OCI-LY3 (cell line): ENCODE data around the gene ZSCAN2.

Experiments
- H2AFZ ChIP-seq: fragments of 200-600, 300-600 bp; shearing (Covaris generic); 2 replicates; pipeline ENCODE4 v1.6.0; 2014; ENCODE audit warnings: antibody characterized with exemption, low read depth, low read length
- H3K27ac ChIP-seq: fragments of 200-600, 300-600 bp; sonication (generic); 2 replicates; pipeline ENCODE4 v1.5.1; 2014; ENCODE audit warnings: mild to moderate bottlenecking, low read length, moderate library complexity, mixed read lengths
- H3K27me3 ChIP-seq: fragments of 200-600, 300-600 bp; sonication (generic); 2 replicates; pipeline ENCODE4 v1.6.1; 2014; ENCODE audit warnings: low read depth, low read length, mixed read lengths
- H3K36me3 ChIP-seq: fragments of 200-600, 300-600 bp; sonication (generic); replicated peaks from 2 replicates; pipeline ENCODE3; 2014; ENCODE audit warnings: low read depth, low read length, mixed read lengths
- H3K4me1 ChIP-seq: fragments of 300-600, 200-600 bp; sonication (generic); 2 replicates; pipeline ENCODE4 v1.6.1; 2014; ENCODE audit warnings: low read length, mixed read lengths
- H3K4me2 ChIP-seq: fragments of 200-600, 300-600 bp; sonication (generic); 2 replicates; pipeline ENCODE4 v1.6.1; 2014; ENCODE audit warnings: low read length, mixed read lengths
- H3K4me3 ChIP-seq: fragments of 300-600, 200-600 bp; sonication (generic); 2 replicates; pipeline ENCODE4 v1.5.1; 2014; ENCODE audit warnings: antibody characterized with exemption, mild to moderate bottlenecking, low read length, moderate library complexity
- H3K79me2 ChIP-seq: fragments of 300-600, 200-600 bp; shearing (Covaris generic); 2 replicates; pipeline ENCODE4 v1.6.1; 2014; ENCODE audit warnings: mild to moderate bottlenecking, low read length, mixed read lengths
- H3K9ac ChIP-seq: fragments of 300-600, 200-600 bp; shearing (Covaris generic); 2 replicates; pipeline ENCODE4 v1.6.0; 2014; ENCODE audit warnings: mild to moderate bottlenecking, low read length, moderate library complexity
- H3K9me3 ChIP-seq: fragments of 200-600, 300-600 bp; shearing (Covaris generic); 2 replicates; pipeline ENCODE4 v1.6.1; 2014; ENCODE audit warnings: low read length, mixed read lengths; ENCODE audit not compliant: insufficient read depth
- H4K20me1 ChIP-seq: fragments of 200-600, 300-600 bp; sonication (generic); 2 replicates; pipeline ENCODE4 v1.6.1; 2016; ENCODE audit warnings: low read length, mixed read lengths; ENCODE audit not compliant: insufficient read depth
- CTCF ChIP-seq: fragments of 200-600, 300-600 bp; sonication (generic); IDR thresholded peaks from 2 replicates; pipeline ENCODE4 v1.5.1; 2014; ENCODE audit warnings: antibody characterized with exemption, low read length, low read depth
- EZH2phosphoT487 ChIP-seq: fragments of 200-600 bp; shearing (Covaris generic); IDR thresholded peaks from 2 replicates; pipeline ENCODE4 v1.6.1; 2018; ENCODE audit warnings: antibody characterized with exemption, mixed run types, low read depth

Gene ZSCAN2

GRCh38 chr15:84643838-84644237, 43.0 kb downstream of the ZSCAN2 start:
- Histone ChIP-seq H4K20me1 (no peaks in the 10 kb centered on the region), H3K9me3 (no peaks in the 10 kb centered on the region), H3K27ac (no peak overlapping the region), H3K4me3 (no peak overlapping the region), H3K4me1 (no peaks in the 10 kb centered on the region), H3K36me3 (peaks cover 71% of the 10 kb centered on the region), H3K9ac (no peak overlapping the region), H3K79me2 (no peaks in the 10 kb centered on the region), H3K4me2 (no peak overlapping the region), H3K27me3 (no peaks in the 10 kb centered on the region), H2AFZ (no peak overlapping the region)
- TF ChIP-seq EZH2phosphoT487: no peak
- no peak for TF ChIP-seq CTCF

GRCh38 chr15:84645496-84645895, 44.7 kb downstream of the ZSCAN2 start:
- H3K9me3 ChIP-seq: no peaks in the 10 kb centered on the region
- no peaks in the 10 kb centered on the region for H3K79me2 ChIP-seq
- H3K27me3 ChIP-seq: no peaks in the 10 kb centered on the region
- no peaks in the 10 kb centered on the region for H4K20me1 ChIP-seq
- peaks cover 69% of the 10 kb centered on the region for H3K36me3 ChIP-seq
- no peaks in the 10 kb centered on the region for H3K4me1 ChIP-seq
- H2AFZ ChIP-seq: no peak overlapping the region
- no peak overlapping the region for H3K27ac ChIP-seq
- no peak overlapping the region for H3K4me3 ChIP-seq
- no peak for TF ChIP-seq EZH2phosphoT487
- TF ChIP-seq CTCF: no peak
- H3K9ac ChIP-seq: no peak overlapping the region
- H3K4me2 ChIP-seq: no peak overlapping the region

GRCh38 chr15:84645997-84646396, 45.2 kb downstream of the ZSCAN2 start:
- no peak overlapping the region for H3K9ac ChIP-seq
- no peak for TF ChIP-seq CTCF
- peaks cover 65% of the 10 kb centered on the region for H3K36me3 ChIP-seq

GRCh38 chr15:84647726-84648125, 46.9 kb downstream of the ZSCAN2 start:
- no peaks in the 10 kb centered on the region for H3K27me3 ChIP-seq
- no peak overlapping the region for H3K4me3 ChIP-seq
- H4K20me1 ChIP-seq: no peaks in the 10 kb centered on the region
- H3K4me2 ChIP-seq: no peak overlapping the region
- H3K9ac ChIP-seq: no peak overlapping the region
- H3K27ac ChIP-seq: no peak overlapping the region
- H3K9me3 ChIP-seq: no peaks in the 10 kb centered on the region
- TF ChIP-seq EZH2phosphoT487 (no peak), CTCF (no peak)
- peaks cover 65% of the 10 kb centered on the region for H3K36me3 ChIP-seq
- peaks cover 6% of the 10 kb centered on the region for H3K79me2 ChIP-seq
- no peaks in the 10 kb centered on the region for H3K4me1 ChIP-seq
- no peak overlapping the region for H2AFZ ChIP-seq

More at GRCh38 chr15:84645997-84646396, 45.2 kb downstream of the ZSCAN2 start:
- Histone ChIP-seq H3K79me2 (no peaks in the 10 kb centered on the region), H3K4me1 (no peaks in the 10 kb centered on the region), H2AFZ (no peak overlapping the region), H3K4me3 (no peak overlapping the region), H3K27me3 (no peaks in the 10 kb centered on the region), H4K20me1 (no peaks in the 10 kb centered on the region), H3K27ac (no peak overlapping the region), H3K9me3 (no peaks in the 10 kb centered on the region), H3K4me2 (no peak overlapping the region)
